Progenitor cell of endocrine pancreas (in vitro differentiated cells): Measurements from ENCODE around the gene LAG3. TPM values are rescaled to one million over a fixed set of nuclear protein-coding genes. Genes with fewer than 3 reads are reported as not detected.

Experiments used
- DNase-seq: peaks from one replicate; pipeline ENCODE4 v3.0.0; 2021; ENCODE audit warnings: low spot score; ENCODE audit not compliant: unreplicated experiment
- H3K27ac Mint-ChIP-seq: 2 replicates; pipeline ENCODE4 v1.8.0; 2021; ENCODE audit warnings: mild to moderate bottlenecking, moderate library complexity, mixed read lengths
- H3K27me3 Mint-ChIP-seq: 2 replicates; pipeline ENCODE4 v1.8.0; 2021; ENCODE audit warnings: mixed read lengths
- H3K36me3 Mint-ChIP-seq: 2 replicates; pipeline ENCODE4 v1.8.0; 2022; ENCODE audit warnings: mixed read lengths; ENCODE audit not compliant: insufficient read depth
- H3K4me1 Mint-ChIP-seq: 2 replicates; pipeline ENCODE4 v1.8.0; 2021; ENCODE audit warnings: low read depth, mixed read lengths
- H3K4me3 Mint-ChIP-seq: 2 replicates; pipeline ENCODE4 v1.8.0; 2021; ENCODE audit warnings: low read depth, mild to moderate bottlenecking, moderate library complexity, mixed read lengths
- H3K9me3 Mint-ChIP-seq: 2 replicates; pipeline ENCODE4 v1.8.0; 2021; ENCODE audit warnings: low read depth, mixed read lengths
- CTCF ChIP-seq: fragments of 200-600 bp; sonication (generic); IDR thresholded peaks from one replicate; pipeline ENCODE4 v1.5.0; 2021; ENCODE audit warnings: antibody characterized with exemption, mild to moderate bottlenecking; ENCODE audit not compliant: unreplicated experiment
- total RNA-seq: library from RNA; stranded (reverse); gene quantifications from 2 replicates; pipeline ENCODE4 v1.2.1, GENCODE V29; 2021

The LAG3 gene
- total RNA-seq, 1 donor from 2014 or later: 2.2 TPM

- H3K4me3 Mint-ChIP-seq: no peak overlapping the region
- H3K27me3 Mint-ChIP-seq: peaks cover 31% of the 10 kb centered on the region
- no peaks in the 10 kb centered on the region for H3K36me3 Mint-ChIP-seq
- H3K4me1 Mint-ChIP-seq: peaks cover 12% of the 10 kb centered on the region
- no peaks in the 10 kb centered on the region for H3K9me3 Mint-ChIP-seq
- TF ChIP-seq CTCF: no peak
- no peak for DNase-seq
- peak overlapping the region; percentile 26 for H3K27ac Mint-ChIP-seq
Observed at GRCh38 chr12:6791931-6792520, 19.7 kb downstream of the LAG3 start.

- DNase-seq: no peak
- H3K9me3 Mint-ChIP-seq: no peaks in the 10 kb centered on the region
- no peaks in the 10 kb centered on the region for H3K36me3 Mint-ChIP-seq
- no peak for TF ChIP-seq CTCF
- H3K4me3 Mint-ChIP-seq: no peak overlapping the region
- H3K4me1 Mint-ChIP-seq: peaks cover 18% of the 10 kb centered on the region
- H3K27me3 Mint-ChIP-seq: peaks cover 31% of the 10 kb centered on the region
- H3K27ac Mint-ChIP-seq: no peak overlapping the region
Observed at GRCh38 chr12:6792522-6793201, 20.3 kb downstream of the LAG3 start.

- H3K4me1 Mint-ChIP-seq: peaks cover 29% of the 10 kb centered on the region
- no peak overlapping the region for H3K27ac Mint-ChIP-seq
- no peak for TF ChIP-seq CTCF
- no peaks in the 10 kb centered on the region for H3K36me3 Mint-ChIP-seq
- no peaks in the 10 kb centered on the region for H3K9me3 Mint-ChIP-seq
- no peak for DNase-seq
- H3K4me3 Mint-ChIP-seq: no peak overlapping the region
- H3K27me3 Mint-ChIP-seq: peaks cover 17% of the 10 kb centered on the region
Observed at GRCh38 chr12:6795088-6795487, 22.8 kb downstream of the LAG3 start.

- H3K36me3 Mint-ChIP-seq: no peaks in the 10 kb centered on the region
- no peak for DNase-seq
- TF ChIP-seq CTCF: no peak
- no peaks in the 10 kb centered on the region for H3K9me3 Mint-ChIP-seq
- no peak overlapping the region for H3K4me3 Mint-ChIP-seq
- H3K4me1 Mint-ChIP-seq: peaks cover 29% of the 10 kb centered on the region
- peaks cover 15% of the 10 kb centered on the region for H3K27me3 Mint-ChIP-seq
- H3K27ac Mint-ChIP-seq: no peak overlapping the region
Observed at GRCh38 chr12:6796576-6796975, 24.3 kb downstream of the LAG3 start.

GRCh38 chr12:6799147-6799546 is 26.8 kb downstream of the LAG3 start:
- no peak for DNase-seq
- peaks cover 25% of the 10 kb centered on the region for H3K4me1 Mint-ChIP-seq
- H3K9me3 Mint-ChIP-seq: peaks cover 2% of the 10 kb centered on the region
- no peak for TF ChIP-seq CTCF
- H3K36me3 Mint-ChIP-seq: peaks cover 2% of the 10 kb centered on the region
- no peak overlapping the region for H3K27ac Mint-ChIP-seq
- H3K27me3 Mint-ChIP-seq: no peaks in the 10 kb centered on the region
- H3K4me3 Mint-ChIP-seq: no peak overlapping the region
